ENCODE data around the gene SIGLEC11. TPM values are rescaled to one million over a fixed set of nuclear protein-coding genes. Genes with fewer than 3 reads are reported as not detected.
A peak's percentile ranks its signal among the peaks of the same experiment; 100 is the strongest.

Gene SIGLEC11
- total and polyA plus RNA-seq, 3 experiments from 2014 or later = not detected

- no peak for DNase-seq
- peaks cover 6% of the 10 kb centered on the region for H3K27me3 ChIP-seq (ENCODE audit: insufficient read depth, low read length, poor library complexity, severe bottlenecking)
- no peaks in the 10 kb centered on the region for H3K4me1 ChIP-seq (ENCODE audit: insufficient read depth, low read length)
- Mint-ChIP-seq H3K9me3 (no peaks in the 10 kb centered on the region), H3K4me1 (no peaks in the 10 kb centered on the region), H3K27ac (no peak overlapping the region), H3K27me3 (peaks cover 16 to 40% of the 10 kb centered on the region in 2 donors), H3K4me3 (no peak overlapping the region), H3K36me3 (no peaks in the 10 kb centered on the region)
- no peaks in the 10 kb centered on the region for H3K36me3 ChIP-seq (ENCODE audit: insufficient read depth, low read length)
- H3K27ac ChIP-seq (ENCODE audit: low read depth, low read length) = no peak overlapping the region
- ChIA-PET CTCF (interaction anchor here (1.1 to 2.4 kb wide), 2 partner anchors 16 kb away, joined by 4 to 8 read pairs; no protein-coding TSS in a partner anchor), POLR2A (no interaction called here)
- H3K9me3 ChIP-seq (ENCODE audit: low read length) = no peaks in the 10 kb centered on the region
- H3K4me3 ChIP-seq (ENCODE audit: low read length) = no peak overlapping the region
Observed at GRCh38 chr19:49953416-49953815, 7.6 kb downstream of the SIGLEC11 start.

- CTCF ChIA-PET = interaction anchor here (1.1 kb wide), 1 partner anchor 15 kb away, joined by 4 read pairs; no protein-coding TSS in a partner anchor
- Mint-ChIP-seq H3K9me3 (no peaks in the 10 kb centered on the region), H3K27ac (no peak overlapping the region), H3K27me3 (peaks cover 16 to 40% of the 10 kb centered on the region in 2 donors), H3K36me3 (no peaks in the 10 kb centered on the region), H3K4me1 (no peaks in the 10 kb centered on the region), H3K4me3 (no peak overlapping the region)
- DNase-seq = no peak
- H3K27me3 ChIP-seq (ENCODE audit: insufficient read depth, low read length, poor library complexity, severe bottlenecking) = peaks cover 6% of the 10 kb centered on the region
- no peak overlapping the region for H3K27ac ChIP-seq (ENCODE audit: low read depth, low read length)
- H3K4me1 ChIP-seq (ENCODE audit: insufficient read depth, low read length) = no peaks in the 10 kb centered on the region
- H3K36me3 ChIP-seq (ENCODE audit: insufficient read depth, low read length) = no peaks in the 10 kb centered on the region
- no peak overlapping the region for H3K4me3 ChIP-seq (ENCODE audit: low read length)
- POLR2A ChIA-PET = no interaction called here
- no peaks in the 10 kb centered on the region for H3K9me3 ChIP-seq (ENCODE audit: low read length)
Observed at GRCh38 chr19:49952906-49953305, 8.1 kb downstream of the SIGLEC11 start.

- no peak overlapping the region for H3K4me3 Mint-ChIP-seq
- Histone ChIP-seq H3K36me3 (ENCODE audit: insufficient read depth, low read length) (no peaks in the 10 kb centered on the region), H3K27ac (ENCODE audit: low read depth, low read length) (no peak overlapping the region), H3K9me3 (ENCODE audit: low read length) (no peaks in the 10 kb centered on the region), H3K27me3 (ENCODE audit: insufficient read depth, low read length, poor library complexity, severe bottlenecking) (peaks cover 6% of the 10 kb centered on the region), H3K4me1 (ENCODE audit: insufficient read depth, low read length) (no peaks in the 10 kb centered on the region), H3K4me3 (ENCODE audit: low read length) (no peak overlapping the region)
- POLR2A ChIA-PET = no interaction called here
- no peaks in the 10 kb centered on the region for H3K9me3 Mint-ChIP-seq
- peaks cover 16 to 40% of the 10 kb centered on the region in 2 donors for H3K27me3 Mint-ChIP-seq
- no peaks in the 10 kb centered on the region for H3K36me3 Mint-ChIP-seq
- H3K27ac Mint-ChIP-seq = no peak overlapping the region
- CTCF ChIA-PET = interaction anchor here (1.1 kb wide), 1 partner anchor 15 kb away, joined by 4 read pairs; no protein-coding TSS in a partner anchor
- no peaks in the 10 kb centered on the region for H3K4me1 Mint-ChIP-seq
- DNase-seq = no peak
Observed at GRCh38 chr19:49952479-49952836, 8.5 kb downstream of the SIGLEC11 start.

- Histone ChIP-seq H3K27ac (ENCODE audit: low read depth, low read length) (no peak overlapping the region), H3K4me3 (ENCODE audit: low read length) (no peak overlapping the region), H3K9me3 (ENCODE audit: low read length) (no peaks in the 10 kb centered on the region), H3K4me1 (ENCODE audit: insufficient read depth, low read length) (no peaks in the 10 kb centered on the region), H3K36me3 (ENCODE audit: insufficient read depth, low read length) (no peaks in the 10 kb centered on the region), H3K27me3 (ENCODE audit: insufficient read depth, low read length, poor library complexity, severe bottlenecking) (peaks cover 6% of the 10 kb centered on the region)
- Mint-ChIP-seq H3K36me3 (no peaks in the 10 kb centered on the region), H3K9me3 (no peaks in the 10 kb centered on the region), H3K4me3 (no peak overlapping the region), H3K27me3 (peaks cover 16 to 40% of the 10 kb centered on the region in 2 donors), H3K4me1 (no peaks in the 10 kb centered on the region), H3K27ac (no peak overlapping the region)
- ChIA-PET CTCF (interaction anchor here (1.1 kb wide), 1 partner anchor 14 kb away, joined by 4 read pairs; no protein-coding TSS in a partner anchor), POLR2A (no interaction called here)
- no peak for DNase-seq
Observed at GRCh38 chr19:49951806-49952478, 9.0 kb downstream of the SIGLEC11 start.

GRCh38 chr19:49950956-49951526 is 9.9 kb downstream of the SIGLEC11 start:
- Mint-ChIP-seq H3K9me3 (peaks cover 0 to 3% (median 0%) of the 10 kb centered on the region in 5 donors), H3K27me3 (peaks cover 16 to 46% of the 10 kb centered on the region in 2 donors), H3K27ac (peak overlapping the region in 1 of 8 donors; percentile 65), H3K4me3 (no peak overlapping the region), H3K36me3 (no peaks in the 10 kb centered on the region), H3K4me1 (no peaks in the 10 kb centered on the region)
- H3K27ac ChIP-seq (ENCODE audit: low read depth, low read length) = no peak overlapping the region
- DNase-seq = no peak
- peaks cover 6% of the 10 kb centered on the region for H3K27me3 ChIP-seq (ENCODE audit: insufficient read depth, low read length, poor library complexity, severe bottlenecking)
- no peaks in the 10 kb centered on the region for H3K36me3 ChIP-seq (ENCODE audit: insufficient read depth, low read length)
- H3K9me3 ChIP-seq (ENCODE audit: low read length) = no peaks in the 10 kb centered on the region
- no peak overlapping the region for H3K4me3 ChIP-seq (ENCODE audit: low read length)
- H3K4me1 ChIP-seq (ENCODE audit: insufficient read depth, low read length) = no peaks in the 10 kb centered on the region
- POLR2A ChIA-PET = no interaction called here
- CTCF ChIA-PET = interaction anchor here (2.8 kb wide), 1 partner anchor 13 kb away, joined by 8 read pairs; no protein-coding TSS in a partner anchor

- H3K4me1 Mint-ChIP-seq = no peaks in the 10 kb centered on the region
Observed at GRCh38 chr19:49950590-49950948, 10.4 kb downstream of the SIGLEC11 start.

GRCh38 chr19:49949742-49950589 is 11.0 kb downstream of the SIGLEC11 start:
- peaks cover 6% of the 10 kb centered on the region for H3K27me3 ChIP-seq (ENCODE audit: insufficient read depth, low read length, poor library complexity, severe bottlenecking)
- H3K9me3 ChIP-seq (ENCODE audit: low read length) = no peaks in the 10 kb centered on the region
- Mint-ChIP-seq H3K27me3 (peaks cover 16 to 49% of the 10 kb centered on the region in 2 donors), H3K27ac (no peak overlapping the region), H3K4me1 (no peaks in the 10 kb centered on the region), H3K9me3 (peaks cover 0 to 3% (median 0%) of the 10 kb centered on the region in 5 donors), H3K4me3 (no peak overlapping the region), H3K36me3 (peaks cover 0 to 1% (median 0%) of the 10 kb centered on the region in 3 donors)
- no peaks in the 10 kb centered on the region for H3K36me3 ChIP-seq (ENCODE audit: insufficient read depth, low read length)
- DNase-seq = no peak
- ChIA-PET POLR2A (no interaction called here), CTCF (interaction anchor here (1.0 to 2.8 kb wide), 2 partner anchors 12 to 59 kb away, joined by 3 to 8 read pairs; no protein-coding TSS in a partner anchor)
- H3K27ac ChIP-seq (ENCODE audit: low read depth, low read length) = no peak overlapping the region
- H3K4me3 ChIP-seq (ENCODE audit: low read length) = no peak overlapping the region
- H3K4me1 ChIP-seq (ENCODE audit: insufficient read depth, low read length) = no peaks in the 10 kb centered on the region

More at GRCh38 chr19:49950590-49950948, 10.4 kb downstream of the SIGLEC11 start:
- Histone ChIP-seq H3K36me3 (ENCODE audit: insufficient read depth, low read length) (no peaks in the 10 kb centered on the region), H3K27me3 (ENCODE audit: insufficient read depth, low read length, poor library complexity, severe bottlenecking) (peaks cover 6% of the 10 kb centered on the region), H3K4me3 (ENCODE audit: low read length) (no peak overlapping the region), H3K4me1 (ENCODE audit: insufficient read depth, low read length) (no peaks in the 10 kb centered on the region), H3K9me3 (ENCODE audit: low read length) (no peaks in the 10 kb centered on the region), H3K27ac (ENCODE audit: low read depth, low read length) (no peak overlapping the region)
- H3K9me3 Mint-ChIP-seq = peaks cover 0 to 3% (median 0%) of the 10 kb centered on the region in 5 donors
- no peaks in the 10 kb centered on the region for H3K36me3 Mint-ChIP-seq
- peaks cover 16 to 47% of the 10 kb centered on the region in 2 donors for H3K27me3 Mint-ChIP-seq
- H3K4me3 Mint-ChIP-seq = no peak overlapping the region
- DNase-seq = no peak
- no peak overlapping the region for H3K27ac Mint-ChIP-seq
- ChIA-PET POLR2A (no interaction called here), CTCF (interaction anchor here (2.8 kb wide), 1 partner anchor 13 kb away, joined by 8 read pairs; no protein-coding TSS in a partner anchor)

- peaks cover 11 to 46% of the 10 kb centered on the region in 2 donors for H3K27me3 Mint-ChIP-seq
- CTCF ChIA-PET = no interaction called here
- POLR2A ChIA-PET = no interaction called here
- Histone ChIP-seq H3K27ac (ENCODE audit: low read depth, low read length) (no peak overlapping the region), H3K36me3 (ENCODE audit: insufficient read depth, low read length) (no peaks in the 10 kb centered on the region), H3K27me3 (ENCODE audit: insufficient read depth, low read length, poor library complexity, severe bottlenecking) (peaks cover 6% of the 10 kb centered on the region), H3K4me1 (ENCODE audit: insufficient read depth, low read length) (no peaks in the 10 kb centered on the region), H3K9me3 (ENCODE audit: low read length) (no peaks in the 10 kb centered on the region), H3K4me3 (ENCODE audit: low read length) (no peak overlapping the region)
- H3K4me3 Mint-ChIP-seq = no peak overlapping the region
- peaks cover 0 to 3% (median 0%) of the 10 kb centered on the region in 5 donors for H3K9me3 Mint-ChIP-seq
- H3K27ac Mint-ChIP-seq = no peak overlapping the region
- no peaks in the 10 kb centered on the region for H3K4me1 Mint-ChIP-seq
- peaks cover 0 to 1% (median 0%) of the 10 kb centered on the region in 3 donors for H3K36me3 Mint-ChIP-seq
- DNase-seq = no peak
Observed at GRCh38 chr19:49946415-49946814, 14.6 kb downstream of the SIGLEC11 start.
